Heart left ventricle (tissue), 13 donors: ENCODE measurements around the gene ATF7.

Experiments used
- CTCF ChIP-seq, 12 donors: fragments of 200-600 bp; sonication (generic) in 4 of 12; IDR thresholded peaks; one replicate each; pipeline versions ENCODE4 v1.5.0 to v1.8.0; 2018 to 2022; ENCODE audit warnings: antibody characterized with exemption in 12 of 12, mild to moderate bottlenecking in 5 of 12
- POLR2A ChIP-seq, 2 donors: fragments of 450-650 bp; IDR thresholded peaks; one replicate each; pipeline ENCODE4 v1.6.1; 2017; ENCODE audit warnings: antibody characterized with exemption in 2 of 2, mild to moderate bottlenecking in 2 of 2, moderate library complexity in 2 of 2
- donor health status: ischemic (EF 13 %, LVEDD 7.1; RV severe dilation, severe dysfunction).
- donor health status: DM: no; HTN: yes; CAD: no.
- donor health status: DM: no; HTN: no; CAD: no.
- donor health status: ischemic (EF 25% LVEDD 6.9; RV normal size, moderate dysfunction).
- donor health status: ischemic (EF 25% LVEDD 5.7; RV mildly dilated, moderate dysfunction).
- donor health status: ischemic (EF 35%, LVEDD 5.7; RV mildly dilated, moderate dysfunction).
- donor health status: nonischemic (EF 11% LVEDD 7.7; RV severe dilation, severe dysfunction).
- donor health status: DM: yes; HTN: yes; CAD: no.
- donor health status: PGD.
- donor health status: ischemic (EF 29% LVEDD 5.4; RV normal size, mild dysfunction).
- donor health status: nonischemic (EF 23%, LVEDD 6.1; RV moderate dilation, normal function).

- TF ChIP-seq CTCF (IDR thresholded peaks at IDR 0.05) (no peak), POLR2A (IDR thresholded peaks at IDR 0.05) (no peak)
These were observed 38.1 kb downstream of the ATF7 start for GRCh38 chr12:53588123-53588522.
